Suprapubic skin (tissue), 3 donors: ENCODE results near the gene MLPH.

Experiments used
- POLR2A ChIP-seq, 2 donors: fragments of 450-650 bp; IDR thresholded peaks; one replicate each; pipeline ENCODE4 v1.6.1; 2017; ENCODE audit warnings: antibody characterized with exemption in 2 of 2, mild to moderate bottlenecking in 2 of 2, moderate library complexity in 2 of 2
- TF ChIP-seq, protein P1 (sequence below), 2 donors: fragments of 200-600 bp in 1 of 2; fragments of 450-650 bp in 1 of 2; sonication (generic) in 1 of 2; IDR thresholded peaks; one replicate each; pipeline ENCODE4 v1.5.1; 2016 to 2019; ENCODE audit warnings: antibody characterized with exemption in 2 of 2, mild to moderate bottlenecking in 1 of 2, moderate library complexity in 1 of 2

DNA sequence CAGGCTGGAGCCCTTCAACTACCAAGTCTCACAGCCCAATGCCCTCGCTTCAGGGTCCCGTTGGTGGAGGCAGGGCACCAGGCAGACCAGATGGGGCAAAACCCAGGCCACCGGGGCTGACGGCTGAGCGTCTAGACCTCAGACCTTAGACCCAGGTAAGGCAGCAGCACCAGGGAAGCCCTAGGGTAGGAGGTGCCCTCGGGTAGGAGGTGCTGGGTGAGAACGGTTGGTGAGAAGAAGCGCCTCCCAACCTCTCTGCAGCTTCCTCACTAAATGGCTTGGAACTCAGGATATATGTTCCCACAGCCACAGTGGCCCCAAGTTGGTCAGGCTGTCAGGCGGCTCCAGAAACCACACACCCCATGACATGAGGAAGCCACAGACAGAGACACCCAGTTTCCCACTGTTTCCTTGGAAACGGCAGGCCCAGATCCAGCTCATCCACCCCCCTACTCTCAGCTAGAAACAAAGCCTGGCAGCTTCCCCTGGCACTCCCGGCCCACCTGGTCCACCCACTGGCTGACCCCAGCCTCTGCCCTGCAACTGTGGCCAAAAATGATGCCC is 13.1 kb upstream of the MLPH start:
- TF ChIP-seq, protein P1, sequence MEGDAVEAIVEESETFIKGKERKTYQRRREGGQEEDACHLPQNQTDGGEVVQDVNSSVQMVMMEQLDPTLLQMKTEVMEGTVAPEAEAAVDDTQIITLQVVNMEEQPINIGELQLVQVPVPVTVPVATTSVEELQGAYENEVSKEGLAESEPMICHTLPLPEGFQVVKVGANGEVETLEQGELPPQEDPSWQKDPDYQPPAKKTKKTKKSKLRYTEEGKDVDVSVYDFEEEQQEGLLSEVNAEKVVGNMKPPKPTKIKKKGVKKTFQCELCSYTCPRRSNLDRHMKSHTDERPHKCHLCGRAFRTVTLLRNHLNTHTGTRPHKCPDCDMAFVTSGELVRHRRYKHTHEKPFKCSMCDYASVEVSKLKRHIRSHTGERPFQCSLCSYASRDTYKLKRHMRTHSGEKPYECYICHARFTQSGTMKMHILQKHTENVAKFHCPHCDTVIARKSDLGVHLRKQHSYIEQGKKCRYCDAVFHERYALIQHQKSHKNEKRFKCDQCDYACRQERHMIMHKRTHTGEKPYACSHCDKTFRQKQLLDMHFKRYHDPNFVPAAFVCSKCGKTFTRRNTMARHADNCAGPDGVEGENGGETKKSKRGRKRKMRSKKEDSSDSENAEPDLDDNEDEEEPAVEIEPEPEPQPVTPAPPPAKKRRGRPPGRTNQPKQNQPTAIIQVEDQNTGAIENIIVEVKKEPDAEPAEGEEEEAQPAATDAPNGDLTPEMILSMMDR (IDR thresholded peaks at IDR 0.05): no peak
- no peak for TF ChIP-seq POLR2A (IDR thresholded peaks at IDR 0.05)
